ENCODE results near the gene CTNND1. TPM values are rescaled to one million over a fixed set of nuclear protein-coding genes. Genes with fewer than 3 reads are reported as not detected.
A peak's percentile ranks its signal among the peaks of the same experiment; 100 is the strongest.
"Not testable (repeated sequence)": the region's sequence is repeated elsewhere in the genome, so short reads cannot be mapped to it uniquely, and the experiment has no call there.

Gene CTNND1
- 94.9 and 95.9 TPM in 2 replicates for total RNA-seq (2014; rRNA removed; shearing (Covaris generic))

DNA sequence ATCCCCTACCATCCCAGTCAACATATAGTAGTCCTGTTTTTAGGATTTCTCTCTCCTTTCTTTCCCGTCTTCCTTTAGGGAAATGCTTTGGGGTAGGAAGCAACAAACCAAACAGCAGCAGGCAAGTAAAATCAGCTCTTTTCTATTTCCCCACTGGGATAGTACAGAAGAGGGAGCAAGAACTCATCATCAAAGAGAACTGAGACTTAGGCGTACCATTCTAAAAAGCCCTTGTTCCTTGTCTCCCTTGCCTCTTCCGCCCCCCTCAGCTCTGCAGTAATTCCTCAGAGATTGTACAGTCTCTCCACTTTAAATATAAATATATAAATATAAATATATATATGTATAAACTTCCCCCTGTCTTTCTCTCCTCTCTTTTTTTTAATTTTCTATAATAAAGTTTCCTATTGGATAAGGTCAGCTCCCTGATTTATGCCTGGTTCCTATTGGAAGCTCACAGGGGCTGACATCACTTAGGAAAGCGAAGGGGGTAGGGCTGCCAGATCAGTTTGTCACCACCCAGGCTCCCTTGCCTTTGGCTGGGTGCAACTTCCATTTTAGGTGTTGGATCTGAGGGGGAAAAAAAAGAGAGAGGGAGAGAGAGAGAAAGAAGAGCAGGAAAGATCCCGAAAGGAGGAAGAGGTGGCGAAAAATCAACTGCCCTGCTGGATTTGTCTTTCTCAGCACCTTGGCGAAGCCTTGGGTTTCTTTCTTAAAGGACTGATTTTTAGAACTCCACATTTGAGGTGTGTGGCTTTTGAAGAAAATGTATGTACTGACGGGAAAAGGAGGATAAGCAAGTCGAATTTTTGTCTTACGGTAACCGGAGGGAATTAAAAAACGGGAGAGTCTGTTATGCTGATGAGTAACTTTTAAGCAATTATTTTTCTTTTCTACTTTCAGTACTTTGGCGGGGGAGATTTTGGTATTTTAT is at the start of gene CTNND1:
TSS of gene CTNND1 (plus strand) at position 502 of the 934 bp plus-strand sequence. CDS start 29,677 bp downstream, outside the sequence.
- no peaks in the 10 kb centered on the region; the same call in 1 of the 2 replicates for H3K36me3 ChIP-seq
- no peaks in the 10 kb centered on the region for H3K27me3 ChIP-seq
- DNase-seq: peak; percentile 94 to 98
- H3K9me3 ChIP-seq (replicated peaks): no peaks in the 10 kb centered on the region
- H3K4me3 ChIP-seq: peak within 1 kb of the TSS; percentile 81
- peaks cover 16% of the 10 kb centered on the region for H3K4me1 ChIP-seq
- H3K27ac ChIP-seq: peak within 1 kb of the TSS; percentile 74

- Histone ChIP-seq H3K4me1 (peaks cover 5% of the 10 kb centered on the region; the same call in 1 of the 2 replicates), H3K36me3 (peaks cover 12% of the 10 kb centered on the region), H3K4me3 (peak within 1 kb of the TSS; percentile 83), H3K27me3 (no peaks in the 10 kb centered on the region), H3K9me3 (replicated peaks) (no peaks in the 10 kb centered on the region), H3K27ac (peak within 1 kb of the TSS; percentile 78)
- peak; percentile 94 to 98 for DNase-seq
Measured at GRCh38 chr11:57712256-57713150, 49.1 kb upstream of the CTNND1 start, which contains the start of gene TMX2. TMX2 (plus strand) TSS chr11:57712593; CDS start chr11:57712619, 26 bp downstream.

DNA sequence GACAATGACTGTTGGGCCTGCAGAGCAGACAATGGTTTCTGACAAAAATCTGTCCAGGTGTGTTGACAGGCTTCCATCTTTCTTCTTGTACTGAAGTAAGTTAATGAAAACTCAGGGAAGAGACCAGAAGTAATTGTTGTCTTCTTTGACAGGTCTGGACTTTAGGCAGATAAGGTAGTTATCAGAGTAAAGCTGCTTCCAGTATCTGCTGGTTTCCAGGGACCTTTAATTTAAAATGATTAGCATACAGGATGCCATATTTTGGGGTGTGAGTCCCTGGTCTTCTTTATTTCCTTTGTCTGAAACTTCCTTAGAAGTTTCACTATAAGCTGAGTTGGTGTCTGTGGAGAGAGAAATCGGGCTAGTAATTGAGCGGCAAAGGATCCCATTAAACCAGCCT is 47.8 kb upstream of the CTNND1 start:
- H3K36me3 ChIP-seq: peaks cover 16% of the 10 kb centered on the region
- no peak overlapping the region for H3K27ac ChIP-seq
- peak overlapping the region; percentile 83 for H3K4me3 ChIP-seq
- no peaks in the 10 kb centered on the region for H3K27me3 ChIP-seq
- peaks cover 5% of the 10 kb centered on the region; the same call in 1 of the 2 replicates for H3K4me1 ChIP-seq
- no peak for DNase-seq
- no peaks in the 10 kb centered on the region for H3K9me3 ChIP-seq (replicated peaks)

DNA sequence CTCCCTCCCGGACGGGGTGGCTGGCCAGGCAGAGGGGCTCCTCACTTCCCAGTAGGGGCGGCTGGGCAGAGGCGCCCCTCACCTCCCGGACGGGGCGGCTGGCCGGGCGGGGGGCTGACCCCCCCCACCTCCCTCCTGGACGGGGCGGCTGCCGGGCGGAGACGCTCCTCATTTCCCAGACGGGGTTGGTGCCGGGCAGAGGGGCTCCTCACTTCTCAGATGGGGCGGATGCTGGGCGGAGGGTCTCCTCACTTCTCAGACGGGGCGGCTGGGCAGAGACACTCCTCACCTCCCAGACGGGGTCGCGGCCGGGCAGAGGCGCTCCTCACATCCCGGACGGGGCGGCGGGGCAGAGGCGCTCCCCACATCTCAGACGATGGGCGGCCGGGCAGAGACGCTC is 44.9 kb upstream of the CTNND1 start:
- H3K27me3 ChIP-seq: not testable (repeated sequence)

DNA sequence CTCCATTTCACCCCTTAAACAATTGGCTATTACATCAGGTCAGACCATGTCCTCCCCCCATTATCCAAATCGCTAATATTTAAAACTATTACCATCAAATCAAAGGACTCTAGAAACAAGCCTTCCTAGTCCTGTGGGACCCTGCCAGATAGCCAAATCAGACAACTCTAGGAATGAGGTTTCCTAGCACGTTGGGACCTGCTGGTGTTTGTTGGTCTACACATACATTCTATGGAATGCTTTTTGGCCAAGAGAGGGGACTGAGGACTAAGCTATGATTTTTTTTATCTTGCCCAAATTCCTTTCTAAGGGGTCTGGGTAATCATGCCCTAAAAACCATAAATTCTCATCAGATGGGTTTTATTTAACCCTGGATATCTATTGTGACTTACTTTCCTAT is 34.4 kb upstream of the CTNND1 start:
- no peaks in the 10 kb centered on the region for H3K9me3 ChIP-seq (replicated peaks)
- H3K36me3 ChIP-seq: peaks cover 35% of the 10 kb centered on the region
- no peak overlapping the region for H3K27ac ChIP-seq
- H3K4me3 ChIP-seq: no peak overlapping the region
- H3K4me1 ChIP-seq: no peaks in the 10 kb centered on the region
- DNase-seq: no peak
- no peaks in the 10 kb centered on the region for H3K27me3 ChIP-seq

More for the DNA sequence above, 44.9 kb upstream of the CTNND1 start:
- H3K36me3 ChIP-seq: peaks cover 31% of the 10 kb centered on the region
- H3K4me3 ChIP-seq; H3K27ac ChIP-seq; DNase-seq; H3K9me3 ChIP-seq (replicated peaks); H3K4me1 ChIP-seq: not testable (repeated sequence)

DNA sequence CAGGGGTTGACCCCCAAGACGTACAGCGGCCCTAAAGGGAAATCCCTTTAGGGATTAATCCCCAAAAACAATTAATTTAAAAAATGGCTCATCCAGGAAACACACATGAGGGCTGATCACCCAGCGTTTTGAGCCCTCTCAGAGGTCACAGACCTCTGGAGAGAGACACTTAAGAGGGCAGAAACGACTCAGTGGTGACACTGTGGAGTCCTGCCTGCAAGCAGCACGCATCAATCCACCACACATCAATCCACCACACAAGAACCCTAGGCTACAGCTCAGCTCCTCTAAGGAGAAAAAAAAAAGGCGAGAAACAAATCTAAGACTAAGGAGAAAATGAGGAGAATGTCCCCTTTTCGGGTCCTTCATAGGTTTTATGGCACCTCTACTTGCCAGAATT is 32.8 kb upstream of the CTNND1 start:
- no peak for DNase-seq
- H3K27ac ChIP-seq: no peak overlapping the region

DNA sequence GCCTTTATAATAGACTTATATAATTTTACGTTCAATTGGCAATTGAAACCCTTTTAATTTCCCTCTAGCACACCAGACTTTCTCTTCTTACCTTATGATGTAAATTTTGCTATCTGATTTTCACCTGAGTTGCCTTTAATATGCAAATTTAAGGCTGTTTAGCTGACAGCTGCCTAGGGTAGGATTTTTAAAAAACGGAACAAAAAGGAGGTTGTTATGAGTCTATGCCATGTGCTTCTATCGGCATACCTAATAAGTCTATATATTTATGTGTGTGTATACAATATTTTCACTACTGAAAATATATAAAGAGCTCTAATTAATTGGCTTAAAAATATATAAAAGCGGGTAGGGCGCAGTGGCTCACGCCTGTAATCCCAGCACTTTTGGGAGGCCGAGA is 32.1 kb upstream of the CTNND1 start:
- Histone ChIP-seq H3K4me1 (no peaks in the 10 kb centered on the region), H3K27ac (no peak overlapping the region), H3K4me3 (no peak overlapping the region), H3K36me3 (peaks cover 23% of the 10 kb centered on the region), H3K9me3 (replicated peaks) (no peaks in the 10 kb centered on the region), H3K27me3 (no peaks in the 10 kb centered on the region)
- no peak for DNase-seq

More for the DNA sequence above, 32.8 kb upstream of the CTNND1 start:
- Histone ChIP-seq H3K4me3 (no peak overlapping the region), H3K36me3 (peaks cover 25% of the 10 kb centered on the region), H3K4me1 (no peaks in the 10 kb centered on the region), H3K9me3 (replicated peaks) (no peaks in the 10 kb centered on the region), H3K27me3 (no peaks in the 10 kb centered on the region)

DNA sequence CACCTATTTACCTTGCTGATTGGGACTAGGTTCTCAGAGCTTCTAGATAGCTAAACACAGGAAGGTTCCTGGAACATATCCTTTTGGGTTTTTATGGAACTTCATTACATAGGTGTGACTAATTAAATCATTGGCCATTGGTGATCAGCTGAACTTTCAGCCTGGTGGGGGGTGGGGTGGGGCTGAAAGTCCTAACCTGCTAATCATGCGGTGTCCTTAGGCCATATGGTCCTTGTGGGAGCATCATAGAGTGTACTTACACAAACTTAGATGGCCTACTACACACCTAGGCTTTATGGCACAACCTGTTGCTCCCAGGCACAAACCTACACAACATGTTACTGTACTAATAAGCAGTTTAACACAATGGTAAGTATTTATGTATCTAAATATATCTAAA is 28.9 kb upstream of the CTNND1 start:
- no peak for DNase-seq
- H3K4me1 ChIP-seq: no peaks in the 10 kb centered on the region
- no peaks in the 10 kb centered on the region for H3K9me3 ChIP-seq (replicated peaks)
- H3K36me3 ChIP-seq: peaks cover 29% of the 10 kb centered on the region
- no peak overlapping the region for H3K27ac ChIP-seq
- H3K27me3 ChIP-seq: no peaks in the 10 kb centered on the region
- no peak overlapping the region for H3K4me3 ChIP-seq

DNA sequence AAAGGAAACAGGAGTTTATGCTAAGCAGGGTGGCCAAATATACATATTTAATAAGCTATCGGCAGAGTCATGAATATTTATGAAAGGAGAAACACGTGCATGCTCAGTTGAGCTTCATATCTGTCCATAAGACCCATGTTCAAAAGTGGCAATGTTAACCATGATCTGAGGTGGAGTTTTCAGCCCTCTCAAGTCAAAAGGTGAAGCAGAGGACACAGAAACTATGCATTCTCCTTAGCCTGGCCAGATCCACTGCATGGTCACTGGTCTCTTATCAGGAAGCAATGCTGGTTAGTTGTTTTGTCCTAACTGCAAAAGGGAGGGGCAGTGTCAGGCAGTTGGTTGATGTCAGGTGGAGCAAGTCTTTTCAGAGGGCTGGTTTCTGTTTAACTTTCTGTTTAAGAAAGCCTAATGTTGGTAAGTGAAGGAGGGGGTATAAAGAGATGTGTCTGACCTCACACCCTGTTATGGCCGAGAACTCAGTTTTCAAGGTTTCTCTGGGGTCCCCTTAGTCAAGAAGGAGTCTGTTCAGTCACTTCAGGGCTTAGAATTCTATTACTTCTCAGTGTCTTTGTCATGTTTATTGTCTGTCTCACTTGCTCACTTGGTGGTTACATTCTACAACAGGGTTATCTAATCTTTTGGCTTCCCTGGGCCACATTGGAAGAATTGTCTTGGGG is 25.8 kb upstream of the CTNND1 start:
- H3K36me3 ChIP-seq: peaks cover 45% of the 10 kb centered on the region
- H3K9me3 ChIP-seq (replicated peaks): no peaks in the 10 kb centered on the region
- no peaks in the 10 kb centered on the region for H3K27me3 ChIP-seq
- H3K4me1 ChIP-seq: 0 out of 2 replicates have a peak, but pooled peaks cover 3% of the 10 kb centered on the region
- no peak overlapping the region for H3K4me3 ChIP-seq
- H3K27ac ChIP-seq: no peak overlapping the region
- DNase-seq: no peak

GRCh38 chr11:57741132-57742086 is 20.2 kb upstream of the CTNND1 start, which contains the start of gene SELENOH:
SELENOH (plus strand) TSS chr11:57741491; CDS start chr11:57741596, 105 bp downstream.
- H3K4me3 ChIP-seq: peak within 1 kb of the TSS; percentile 90
- peak; percentile 98 for DNase-seq
- peaks cover 40% of the 10 kb centered on the region for H3K36me3 ChIP-seq
- H3K27ac ChIP-seq: peak within 1 kb of the TSS; percentile 76
- H3K9me3 ChIP-seq (replicated peaks): no peaks in the 10 kb centered on the region
- peaks cover 9% of the 10 kb centered on the region for H3K4me1 ChIP-seq
- H3K27me3 ChIP-seq: no peaks in the 10 kb centered on the region

- DNase-seq: no peak
- H3K4me1 ChIP-seq: peaks cover 9% of the 10 kb centered on the region
- H3K27ac ChIP-seq: peak overlapping the region; percentile 76
- H3K4me3 ChIP-seq: peak overlapping the region; percentile 90
- H3K36me3 ChIP-seq: peaks cover 38% of the 10 kb centered on the region
- H3K27me3 ChIP-seq: no peaks in the 10 kb centered on the region
- no peaks in the 10 kb centered on the region for H3K9me3 ChIP-seq (replicated peaks)
Measured at GRCh38 chr11:57742087-57742452, 19.5 kb upstream of the CTNND1 start.

DNA sequence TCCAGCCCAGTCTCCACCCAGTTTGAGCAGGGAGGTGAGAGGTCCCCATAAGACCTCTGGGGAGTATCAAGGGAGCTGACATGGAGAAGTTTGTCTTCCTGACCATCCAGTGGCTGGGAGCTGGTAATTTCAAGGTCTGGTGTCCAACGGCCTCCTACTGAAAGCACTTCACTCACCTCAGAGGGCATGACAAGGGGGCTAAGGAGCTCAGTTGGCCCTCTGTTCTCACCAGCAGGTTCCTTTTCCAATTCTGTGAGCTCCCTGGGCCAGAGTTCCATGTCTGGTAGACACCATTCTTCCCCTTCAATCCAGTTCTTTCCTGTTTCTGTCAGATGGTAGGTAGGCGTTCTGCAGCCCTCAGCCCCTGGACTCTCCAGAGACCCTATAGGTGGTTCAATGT is 17.2 kb upstream of the CTNND1 start:
- Histone ChIP-seq H3K4me1 (peaks cover 9% of the 10 kb centered on the region), H3K9me3 (replicated peaks) (no peaks in the 10 kb centered on the region), H3K27ac (no peak overlapping the region), H3K36me3 (peaks cover 25% of the 10 kb centered on the region), H3K27me3 (no peaks in the 10 kb centered on the region), H3K4me3 (no peak overlapping the region)
- no peak for DNase-seq

DNA sequence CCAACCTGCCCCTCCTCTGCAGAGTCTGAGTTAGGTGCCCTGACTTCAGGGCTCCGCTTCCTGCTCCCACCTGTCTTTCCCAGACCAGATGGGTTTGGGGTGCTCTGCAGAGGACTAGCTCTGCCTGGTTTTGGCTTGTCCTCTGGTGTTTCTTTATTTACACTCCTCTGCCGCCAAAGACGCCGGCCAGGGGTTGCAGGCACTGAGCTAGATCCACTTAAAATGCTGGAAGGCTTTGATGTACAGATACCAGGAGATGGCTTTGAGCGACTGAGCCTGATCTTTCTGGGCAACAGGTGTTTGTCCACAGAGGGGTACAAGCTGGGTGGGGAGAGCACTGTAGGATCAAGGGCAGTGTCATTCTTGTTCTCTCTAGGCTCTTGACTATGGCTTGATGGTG is 16.4 kb upstream of the CTNND1 start:
- H3K4me3 ChIP-seq: no peak overlapping the region
- DNase-seq: no peak
- peaks cover 9% of the 10 kb centered on the region for H3K4me1 ChIP-seq
- peaks cover 20% of the 10 kb centered on the region for H3K36me3 ChIP-seq
- no peaks in the 10 kb centered on the region for H3K27me3 ChIP-seq
- H3K27ac ChIP-seq: no peak overlapping the region
- no peaks in the 10 kb centered on the region for H3K9me3 ChIP-seq (replicated peaks)

All from SJCRH30 (cell line).